ENCODE data around the gene UGT1A5.
A peak's percentile ranks its signal among the peaks of the same experiment; 100 is the strongest.
"Not testable (repeated sequence)": the region's sequence is repeated elsewhere in the genome, so short reads cannot be mapped to it uniquely, and the experiment has no call there.

Gene UGT1A5

GRCh38 chr2:233698740-233699139 lies 14.0 kb upstream of the UGT1A5 start:
- no peak for DNase-seq

DNA sequence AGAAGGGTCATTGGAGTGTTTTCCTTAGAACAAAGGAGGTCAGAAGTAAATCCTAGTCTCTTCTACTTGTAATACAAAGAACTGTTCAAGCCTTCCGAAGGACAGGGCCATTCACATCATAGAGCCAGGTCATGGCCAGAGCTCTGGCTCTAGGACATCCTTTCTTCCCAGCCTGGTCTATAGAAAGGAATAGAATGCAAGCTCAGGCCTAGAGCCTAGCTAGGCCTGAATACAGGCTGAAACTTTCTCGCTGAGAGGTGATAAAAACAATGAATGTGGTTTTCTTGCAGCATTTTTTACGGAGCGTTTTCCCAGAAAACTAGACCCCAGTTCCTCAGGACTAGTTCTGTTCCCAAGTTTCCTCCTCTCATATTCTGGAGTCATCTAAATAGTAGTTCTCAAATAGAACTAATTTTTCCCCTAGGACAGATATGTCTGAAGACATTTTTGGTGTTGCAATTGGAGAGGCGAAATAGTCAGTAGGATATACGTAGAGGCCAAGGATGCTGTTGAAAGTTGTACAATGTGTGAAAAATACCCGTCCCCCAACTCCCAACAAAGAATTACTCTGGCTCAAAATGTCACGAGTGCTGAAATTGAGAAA lies 13.2 kb upstream of the UGT1A5 start:
- DNase-seq: no peak

DNA sequence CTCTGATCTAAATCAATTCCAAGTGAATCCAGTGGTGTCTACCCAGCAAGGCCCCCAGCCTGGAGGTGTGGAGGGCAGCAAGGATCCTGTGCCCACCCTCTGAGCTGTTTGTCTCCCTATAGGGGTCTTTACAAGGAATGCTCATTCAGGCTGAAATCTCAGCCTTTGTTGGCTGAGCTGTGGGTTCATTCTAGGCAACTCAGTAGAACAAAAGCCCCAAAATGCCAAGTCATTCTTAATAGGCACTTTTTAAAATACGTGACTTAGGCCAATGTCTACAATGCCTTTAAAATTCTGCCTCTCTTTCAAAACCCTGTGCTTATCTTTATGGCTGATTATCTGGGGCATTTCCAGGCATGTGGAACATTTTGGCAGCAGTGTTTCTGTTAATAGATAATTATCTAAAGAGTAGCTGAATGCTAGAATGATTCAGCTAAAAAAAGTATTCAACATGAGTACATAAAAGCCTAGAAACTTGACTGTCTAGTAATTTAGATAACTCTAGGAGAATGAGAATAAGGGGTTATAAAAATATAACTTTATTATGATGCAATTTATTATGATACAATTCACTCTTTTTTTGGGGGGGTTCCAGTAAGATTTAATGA lies 12.6 kb upstream of the UGT1A5 start:
- DNase-seq: no peak

DNA sequence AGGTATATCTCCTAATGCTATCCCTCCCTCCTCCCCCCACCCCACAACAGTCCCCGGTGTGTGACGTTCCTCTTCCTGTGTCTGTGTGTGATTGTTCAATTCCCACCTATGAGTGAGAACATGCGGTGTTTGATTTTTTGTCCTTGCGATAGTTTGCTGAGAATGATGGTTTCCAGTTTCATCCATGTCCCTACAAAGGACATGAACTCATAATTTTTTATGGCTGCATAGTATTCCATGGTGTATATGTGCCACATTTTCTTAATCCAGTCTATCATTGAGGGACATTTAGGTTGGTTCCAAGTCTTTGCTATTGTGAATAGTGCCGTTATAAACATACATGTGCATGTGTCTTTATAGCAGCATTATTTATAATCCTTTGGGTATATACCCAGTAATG lies 11.9 kb upstream of the UGT1A5 start:
- DNase-seq: not testable (repeated sequence)

GRCh38 chr2:233702238-233702637 lies 10.5 kb upstream of the UGT1A5 start:
- DNase-seq: no peak

GRCh38 chr2:233705911-233706506 lies 6.7 kb upstream of the UGT1A5 start:
- DNase-seq: no peak

GRCh38 chr2:233706720-233707119 lies 6.0 kb upstream of the UGT1A5 start:
- DNase-seq: no peak

DNA sequence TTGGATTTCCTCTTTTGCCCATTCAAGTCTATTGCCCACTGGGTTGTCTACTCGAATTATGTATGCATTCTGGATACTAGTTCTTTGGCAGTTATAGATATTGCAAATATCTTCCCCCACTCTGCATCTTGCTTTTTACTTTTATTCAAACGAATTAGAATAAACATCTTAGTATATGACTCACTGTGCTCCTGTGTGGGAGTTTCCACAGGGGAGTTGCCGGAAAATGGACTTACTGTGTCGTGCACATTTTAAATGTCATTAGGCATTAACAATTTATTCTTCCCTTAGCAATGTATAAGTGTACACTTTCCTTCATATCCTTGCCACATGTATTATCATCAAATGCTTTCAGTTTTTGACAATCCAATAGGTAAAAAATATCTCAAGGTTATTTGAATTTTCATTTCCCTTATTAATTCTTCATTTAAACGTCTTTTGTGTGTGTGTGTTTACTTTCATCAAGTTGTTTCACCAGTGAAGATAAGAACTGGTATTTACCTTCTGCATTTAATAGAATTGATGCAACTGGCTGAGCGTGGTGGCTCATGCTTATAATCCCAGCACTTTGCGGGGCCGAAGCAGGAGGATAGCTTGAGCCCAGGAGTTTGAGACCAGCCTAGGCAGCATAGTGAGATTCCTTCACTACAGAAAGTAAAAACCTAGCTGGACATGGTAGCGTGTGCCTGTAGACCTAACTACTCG lies 4.6 kb upstream of the UGT1A5 start:
- no peak for DNase-seq

- no peak for DNase-seq
Measured at GRCh38 chr2:233708942-233709341, 3.8 kb upstream of the UGT1A5 start.

DNA sequence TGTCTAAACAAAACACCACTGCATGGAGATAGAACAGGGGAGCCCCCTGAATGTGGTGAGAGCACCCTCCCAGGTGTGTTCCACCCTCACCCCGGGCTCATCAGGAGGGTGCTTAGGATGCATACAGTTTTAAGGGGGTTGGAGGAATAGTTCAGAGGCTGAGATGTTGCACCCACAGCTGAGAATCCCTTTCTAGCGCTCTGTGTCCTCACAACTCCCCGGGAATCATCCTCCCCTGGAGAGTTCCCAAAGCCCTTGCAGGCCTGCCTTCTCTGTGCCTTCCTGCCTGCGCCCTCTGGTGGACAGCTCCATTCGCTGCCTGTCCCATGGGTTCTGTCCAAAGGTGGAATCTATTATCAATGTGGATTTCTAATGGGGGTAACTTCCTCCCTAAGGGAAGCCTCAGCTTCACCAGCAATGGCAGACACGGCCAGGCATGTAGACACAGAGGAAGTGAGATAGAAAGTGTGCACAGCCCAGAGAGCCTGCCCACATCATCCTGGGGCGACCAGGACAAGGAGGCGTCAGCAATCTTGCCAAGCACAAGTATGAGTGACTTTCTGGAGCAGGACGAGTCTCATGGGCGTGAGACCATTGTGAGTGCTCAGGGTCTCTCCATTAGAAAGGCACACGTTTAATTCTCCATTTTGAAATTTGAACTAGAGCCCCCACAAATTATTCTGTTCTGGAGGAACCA lies 1.2 kb upstream of the UGT1A5 start:
- DNase-seq: peak; percentile 64

- DNase-seq: no peak
Measured at GRCh38 chr2:233713262-233713615, 532 bp downstream of the UGT1A5 start.

DNA sequence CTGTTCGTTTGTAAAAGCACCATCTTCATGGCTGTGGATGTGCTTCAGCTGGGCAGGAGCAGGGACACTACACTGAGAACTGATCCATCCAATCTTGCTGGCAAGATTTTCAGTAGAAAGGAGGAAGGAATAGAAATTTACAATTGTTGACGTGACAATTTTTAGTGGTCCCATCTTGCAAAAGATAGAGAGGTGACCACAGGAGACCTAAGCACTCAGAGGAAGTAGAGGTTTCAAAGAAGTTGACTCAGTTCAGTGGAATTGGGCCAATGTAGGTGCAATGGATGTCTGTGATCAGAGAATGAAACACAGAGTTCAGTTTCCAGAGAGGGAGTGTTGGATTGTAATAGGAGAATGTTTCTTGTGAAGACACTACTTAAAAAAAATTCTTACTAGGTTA lies 1.4 kb downstream of the UGT1A5 start:
- DNase-seq: no peak

DNA sequence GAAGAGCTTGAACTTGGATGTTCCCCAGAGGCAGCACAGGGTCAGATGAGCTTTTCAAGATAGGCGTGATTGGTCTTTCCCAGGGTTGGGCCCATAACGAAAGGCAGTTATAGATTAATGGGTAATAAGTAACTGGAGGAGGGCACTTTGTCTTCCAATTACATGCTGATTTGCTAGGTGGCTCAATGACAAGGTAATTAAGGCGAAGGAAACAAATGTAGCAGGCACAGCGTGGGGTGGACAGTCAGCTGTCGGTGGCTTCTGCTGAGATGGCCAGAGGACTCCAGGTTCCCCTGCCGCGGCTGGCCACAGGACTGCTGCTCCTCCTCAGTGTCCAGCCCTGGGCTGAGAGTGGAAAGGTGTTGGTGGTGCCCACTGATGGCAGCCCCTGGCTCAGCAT lies 5.8 kb downstream of the UGT1A5 start, which contains the start of gene UGT1A4:
TSS of gene UGT1A4 (plus strand) at position 185 of the 400 bp plus-strand sequence. CDS start at position 270, 85 bp downstream.
- no peak for DNase-seq

GRCh38 chr2:233728723-233729301 lies 16.1 kb downstream of the UGT1A5 start, which contains the start of gene UGT1A3:
TSS of gene UGT1A3 (plus strand) at chr2:233729042. CDS start at chr2:233729127, 85 bp downstream.
- DNase-seq: no peak

DNA sequence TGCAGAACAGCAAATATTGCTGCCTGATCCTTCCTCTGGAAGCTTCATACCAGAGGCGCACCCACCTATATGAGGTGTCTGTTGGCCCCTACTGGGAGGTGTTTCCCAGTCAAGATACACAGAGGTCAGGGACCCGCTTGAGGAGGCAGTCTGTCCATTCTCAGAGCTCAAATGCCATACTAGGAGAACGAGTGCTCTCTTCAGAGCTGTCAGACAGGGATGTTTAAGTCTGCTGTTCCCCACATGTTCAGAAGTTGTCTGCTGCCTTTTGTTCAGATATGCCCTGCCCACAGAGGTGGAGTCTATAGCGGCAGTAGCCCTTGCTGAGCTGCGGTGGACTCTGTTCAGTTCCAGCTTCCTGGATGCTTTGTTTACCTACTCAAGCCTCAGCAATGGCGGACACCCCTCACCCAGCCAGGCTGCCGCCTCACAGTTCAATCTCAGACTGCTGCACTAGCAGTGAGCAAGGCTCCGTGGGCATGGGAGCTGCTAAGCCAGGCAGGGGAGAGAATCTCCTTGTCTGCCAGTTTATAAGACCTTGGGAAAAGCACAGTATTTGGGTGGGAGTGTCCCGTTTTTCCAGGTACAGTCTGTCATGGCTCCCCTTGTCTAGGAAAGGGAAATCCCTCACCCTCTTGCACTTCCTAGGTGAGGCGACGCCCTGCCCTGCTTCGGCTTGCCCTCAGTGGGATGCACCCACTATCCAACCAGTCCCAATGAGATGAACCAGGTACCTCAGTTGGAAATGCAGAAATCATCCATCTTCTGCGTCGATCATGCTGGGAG lies 24.4 kb downstream of the UGT1A5 start:
- not testable (repeated sequence) for DNase-seq

DNA sequence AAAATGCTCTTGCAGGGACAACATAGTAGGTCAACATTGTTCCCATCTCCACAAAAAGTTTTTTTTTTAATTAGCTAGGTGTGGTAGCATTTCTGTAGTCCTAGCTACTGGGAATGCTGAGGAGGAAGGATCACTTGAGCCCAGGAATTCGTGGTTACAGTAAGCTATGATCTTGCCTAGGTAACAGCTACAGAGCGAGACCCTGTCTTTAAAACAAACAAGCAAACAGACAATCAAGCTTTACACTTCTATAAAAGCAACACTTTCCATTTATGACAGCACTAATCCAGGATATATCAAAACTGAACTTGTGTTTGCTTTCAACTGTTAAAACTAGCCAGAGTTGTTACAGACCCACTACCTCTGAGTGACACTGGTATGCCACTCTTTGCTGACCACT lies 28.2 kb downstream of the UGT1A5 start:
- no peak for DNase-seq

- no peak for DNase-seq
Measured at GRCh38 chr2:233743464-233744259, 31.0 kb downstream of the UGT1A5 start.

DNA sequence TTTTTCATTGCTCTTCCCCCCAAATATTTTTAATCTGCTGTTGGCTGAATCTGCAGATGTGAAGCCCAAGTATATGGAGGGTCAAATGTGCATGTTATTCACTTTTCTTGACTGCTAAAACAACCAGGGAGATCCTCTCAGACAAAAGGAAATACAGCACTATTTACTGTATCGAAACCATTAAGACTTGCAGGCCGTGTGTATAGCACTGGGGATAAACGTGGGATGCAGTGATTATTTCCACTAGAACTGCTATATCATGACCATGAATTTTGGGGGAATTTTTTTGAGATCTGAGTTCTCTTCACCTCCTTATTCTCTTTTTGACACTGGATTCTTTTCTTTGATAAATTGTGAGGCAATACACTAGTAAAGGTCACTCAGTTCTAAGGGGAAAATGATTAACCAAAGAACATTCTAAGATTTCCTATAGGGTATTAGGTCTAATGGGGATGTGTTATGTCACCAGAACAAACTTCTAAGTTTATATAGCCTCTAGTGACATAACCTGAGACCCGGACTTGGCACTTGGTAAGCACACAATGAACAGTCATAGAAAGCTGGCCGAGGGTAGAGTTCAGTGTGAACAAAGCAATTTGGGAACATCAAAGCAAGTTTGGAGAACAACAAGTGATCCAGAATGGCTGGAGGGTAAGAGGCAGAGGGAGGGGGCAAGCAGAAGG lies 32.5 kb downstream of the UGT1A5 start:
- DNase-seq: no peak

- DNase-seq: not testable (repeated sequence)
Measured at GRCh38 chr2:233745838-233746237, 33.1 kb downstream of the UGT1A5 start.

DNA sequence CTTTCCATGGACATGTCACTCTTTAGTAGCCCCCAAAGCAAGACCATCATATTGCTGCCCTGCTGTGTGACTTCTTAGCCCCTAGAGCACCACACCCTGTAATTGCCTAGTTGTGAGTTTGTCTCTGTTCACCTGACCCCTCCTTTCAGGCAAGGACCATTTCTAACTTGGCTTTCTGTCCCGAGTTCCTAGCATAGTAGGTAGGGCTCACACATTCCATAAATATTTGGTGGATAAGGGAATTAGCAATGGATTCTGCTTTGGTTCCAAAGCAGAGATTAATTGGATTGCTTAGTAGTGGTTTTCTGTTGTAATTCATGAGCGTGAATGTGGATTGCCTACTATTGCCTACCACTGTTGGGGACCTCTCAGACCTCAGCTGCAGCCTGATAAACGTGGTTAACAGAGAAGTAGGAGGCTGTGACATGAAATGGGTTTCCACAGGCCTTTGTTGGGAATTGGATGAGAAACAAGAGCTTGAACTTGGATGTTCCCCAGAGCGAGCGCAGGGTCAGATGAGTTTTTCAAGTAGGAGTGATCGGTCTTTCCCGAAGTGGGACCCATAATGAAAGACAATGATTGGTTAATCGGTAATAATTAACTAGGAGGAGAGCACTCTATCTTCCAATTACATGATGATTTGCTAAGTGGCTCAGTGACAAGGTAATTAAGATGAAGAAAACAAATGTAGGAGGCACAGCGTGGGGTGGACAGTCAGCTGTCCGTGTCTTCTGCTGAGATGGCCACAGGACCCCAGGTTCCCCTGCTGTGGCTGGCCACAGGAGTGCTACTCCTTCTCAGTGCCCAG lies 34.0 kb downstream of the UGT1A5 start:
- DNase-seq: no peak

Measured in stimulated activated CD4-positive, alpha-beta T cell treated with anti-CD3 and anti-CD28 coated beads, Interleukin-12 subunit alpha, Interleukin-12 subunit beta, amount 100 ng/mL, for 4 hours (primary cell).